DLD1 (cell line): ENCODE measurements around the gene FMO4.
"Not testable (repeated sequence)": the region's sequence is repeated elsewhere in the genome, so short reads cannot be mapped to it uniquely, and the experiment has no call there.

Experiments
- in situ Hi-C: cut with HindIII; loops from 2 replicates; pipeline ENCODE4 v1.10.0; 2017; ENCODE audit warnings: low sequenced_read_pairs

FMO4 gene

DNA sequence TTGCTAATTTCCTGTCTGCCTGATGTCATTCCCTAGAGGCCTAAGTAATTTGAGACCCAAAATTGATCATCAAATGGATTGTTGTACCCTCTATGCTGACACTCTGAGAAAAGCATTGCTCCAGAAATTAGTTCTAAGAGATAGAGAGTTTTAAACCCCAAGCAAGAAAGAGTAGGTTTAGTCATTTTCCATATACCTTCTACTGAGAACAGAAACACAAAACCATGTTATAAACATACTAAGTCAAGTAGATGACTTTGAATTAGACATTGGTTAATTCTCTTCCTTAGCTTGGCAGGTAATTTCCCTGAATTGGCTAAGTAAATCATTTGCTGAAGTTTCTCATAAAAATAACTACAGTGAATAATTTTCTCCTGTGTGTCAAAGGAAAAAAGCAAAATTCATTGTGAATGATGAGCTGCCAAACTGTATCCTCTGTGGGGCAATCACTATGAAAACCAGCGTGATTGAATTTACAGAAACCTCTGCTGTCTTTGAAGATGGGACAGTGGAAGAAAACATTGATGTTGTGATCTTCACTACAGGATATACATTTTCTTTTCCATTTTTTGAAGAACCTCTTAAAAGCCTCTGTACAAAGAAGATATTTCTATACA is 20.1 kb downstream of the FMO4 start:
- in situ Hi-C loops: no loop called here

DNA sequence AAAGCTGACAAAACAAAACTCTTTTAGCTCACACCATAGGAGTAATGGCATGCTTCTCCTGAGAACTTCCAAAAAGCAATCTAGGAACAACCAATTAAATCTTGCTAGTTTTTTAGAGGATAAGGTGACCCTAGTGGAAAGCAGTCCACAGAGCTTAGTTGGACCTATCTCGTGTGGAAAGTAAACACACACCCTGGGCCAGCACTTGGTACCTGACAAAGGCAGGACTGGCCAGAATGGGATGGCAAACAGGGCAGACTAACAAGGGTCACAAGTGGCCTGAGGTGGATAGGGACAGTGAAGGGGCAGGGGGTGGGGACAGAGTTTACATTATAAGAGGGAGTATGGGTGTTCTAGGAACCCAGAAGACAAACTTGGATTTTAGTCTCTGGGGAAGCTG is 22.0 kb downstream of the FMO4 start:
- in situ Hi-C loops: no loop called here

DNA sequence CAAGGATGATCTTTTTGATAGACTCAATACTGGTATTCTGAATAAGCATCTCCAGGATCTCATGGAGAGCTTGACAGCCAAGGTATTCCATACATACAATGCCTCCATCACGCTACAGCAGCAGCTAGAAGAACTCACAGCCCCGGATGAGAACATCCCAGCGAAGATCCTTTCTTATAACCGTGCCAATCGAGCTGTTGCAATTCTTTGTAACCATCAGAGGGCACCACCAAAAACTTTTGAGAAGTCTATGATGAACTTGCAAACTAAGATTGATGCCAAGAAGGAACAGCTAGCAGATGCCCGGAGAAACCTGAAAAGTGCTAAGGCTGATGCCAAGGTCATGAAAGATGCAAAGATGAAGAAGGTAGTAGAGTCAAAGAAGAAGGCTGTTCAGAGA is 25.4 kb downstream of the FMO4 start:
- in situ Hi-C loops: not testable (repeated sequence)

GRCh38 chr1:171343727-171344472 is 29.9 kb downstream of the FMO4 start:
- in situ Hi-C loops: no loop called here

DNA sequence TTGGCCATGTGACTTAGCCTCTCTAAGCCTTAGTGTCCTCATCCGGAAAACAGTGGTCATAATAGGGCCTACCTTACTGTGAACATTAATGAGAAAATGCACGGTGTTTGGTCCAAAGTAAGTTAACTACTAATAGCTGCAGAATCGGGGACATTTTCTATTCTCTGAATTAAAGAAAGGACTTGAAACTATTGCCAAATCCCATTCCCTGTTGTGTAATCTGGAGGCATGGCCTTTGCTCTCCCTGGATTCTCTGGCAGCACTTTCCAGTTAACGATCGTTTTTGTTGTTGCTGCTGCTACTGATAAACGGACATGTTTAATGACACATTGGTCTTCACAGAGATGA is 30.5 kb downstream of the FMO4 start:
- in situ Hi-C loops: no loop called here

DNA sequence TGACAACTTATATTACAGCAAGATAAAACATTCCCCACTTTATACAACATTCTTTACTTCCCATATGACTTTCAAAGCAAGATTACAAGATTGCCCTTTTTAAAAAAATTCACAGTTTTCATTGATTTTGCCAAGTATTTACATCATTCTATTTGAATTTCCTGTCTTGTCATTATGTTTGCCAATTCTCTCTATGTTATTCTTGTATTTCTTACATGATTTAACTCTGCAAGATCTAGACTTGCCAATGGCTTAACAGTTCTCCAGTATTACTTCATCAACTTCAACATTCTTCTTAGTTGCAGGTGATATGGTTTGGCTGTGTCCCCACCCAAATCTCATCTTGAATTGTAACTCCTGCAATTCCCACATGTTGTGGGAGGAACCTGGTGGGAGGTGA is 31.6 kb downstream of the FMO4 start:
- in situ Hi-C loops: no loop called here

DNA sequence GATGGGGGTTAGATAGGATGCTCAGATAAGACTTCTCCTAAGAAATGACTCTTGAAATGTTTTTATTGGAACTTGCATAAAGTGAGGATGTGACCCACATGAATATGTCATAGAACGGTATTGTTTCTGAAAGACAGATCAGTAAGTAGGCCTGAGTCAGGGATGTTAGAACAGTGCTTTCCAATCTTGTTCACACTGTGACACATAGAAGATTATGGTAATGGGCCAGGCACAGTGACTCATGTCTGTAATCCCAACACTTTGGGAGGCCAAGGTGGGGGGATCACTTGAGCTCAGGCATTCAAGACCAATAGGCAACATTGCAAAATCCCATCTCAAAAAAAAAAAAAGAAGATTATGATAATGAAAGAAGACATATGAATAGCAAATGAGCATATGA is 32.9 kb downstream of the FMO4 start:
- in situ Hi-C loops: no loop called here

DNA sequence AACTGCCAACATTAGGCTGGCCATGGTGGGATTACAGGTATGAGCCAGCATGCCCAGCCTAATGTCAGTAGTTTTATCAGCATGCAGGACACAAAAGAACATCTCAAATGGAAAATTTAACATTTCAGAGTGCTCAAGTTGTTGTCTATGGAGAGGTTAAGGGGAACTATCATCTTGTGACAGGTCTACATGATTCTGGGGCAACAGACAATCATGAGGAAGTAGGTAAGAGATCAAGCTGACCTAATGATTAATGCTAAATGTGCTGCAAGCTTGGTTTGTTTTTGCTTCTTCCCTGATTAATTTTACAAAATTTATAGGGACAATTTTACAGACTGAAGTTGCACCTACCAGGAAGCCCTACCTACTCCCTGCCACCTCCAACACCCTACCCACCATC is 36.6 kb downstream of the FMO4 start:
- in situ Hi-C loops: no loop called here

- in situ Hi-C loops: no loop called here
Measured at GRCh38 chr1:171351961-171352360, 38.0 kb downstream of the FMO4 start.

- in situ Hi-C loops: no loop called here
Measured at GRCh38 chr1:171352554-171352953, 38.6 kb downstream of the FMO4 start.

DNA sequence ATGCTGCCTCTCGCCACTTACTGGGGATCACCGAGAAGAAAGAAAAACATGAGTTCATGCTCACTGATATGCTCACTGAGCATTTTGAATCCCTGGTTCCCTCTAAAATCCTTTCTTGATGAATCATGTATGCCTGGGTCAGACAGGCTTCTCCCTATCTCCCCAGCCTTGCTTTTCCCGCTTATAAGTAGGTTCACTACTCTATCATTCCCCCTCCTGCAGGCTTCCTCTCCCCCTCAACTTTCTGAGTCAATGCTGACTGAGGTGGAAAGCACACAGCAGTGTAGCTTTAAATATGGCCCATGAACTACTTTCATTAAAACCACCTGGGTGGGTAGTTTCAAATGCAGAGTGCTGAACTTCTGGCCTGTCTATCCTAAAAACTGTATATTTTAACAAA is 41.7 kb downstream of the FMO4 start:
- in situ Hi-C loops: no loop called here

DNA sequence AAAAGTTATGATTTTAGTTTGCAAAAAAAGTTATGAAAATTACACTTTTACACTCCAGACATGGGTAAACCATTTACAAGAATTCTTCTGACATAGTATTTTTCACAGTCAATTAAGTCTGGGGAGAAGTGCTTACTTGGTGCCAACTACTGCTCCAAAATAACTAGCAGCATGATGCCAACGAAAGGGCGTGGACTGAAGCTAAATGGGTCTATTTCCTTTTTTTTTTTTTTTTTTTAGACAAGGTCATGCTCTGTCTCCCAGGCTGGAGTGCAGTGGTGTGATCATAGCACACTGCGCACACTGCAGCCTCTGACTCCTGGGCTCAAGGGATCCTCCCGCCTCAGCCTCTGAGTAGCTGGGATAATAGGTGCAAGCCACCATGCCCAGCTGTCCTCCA is 43.2 kb downstream of the FMO4 start:
- in situ Hi-C loops: no loop called here

GRCh38 chr1:171359355-171359648 is 45.3 kb downstream of the FMO4 start:
- in situ Hi-C loops: not testable (repeated sequence)

DNA sequence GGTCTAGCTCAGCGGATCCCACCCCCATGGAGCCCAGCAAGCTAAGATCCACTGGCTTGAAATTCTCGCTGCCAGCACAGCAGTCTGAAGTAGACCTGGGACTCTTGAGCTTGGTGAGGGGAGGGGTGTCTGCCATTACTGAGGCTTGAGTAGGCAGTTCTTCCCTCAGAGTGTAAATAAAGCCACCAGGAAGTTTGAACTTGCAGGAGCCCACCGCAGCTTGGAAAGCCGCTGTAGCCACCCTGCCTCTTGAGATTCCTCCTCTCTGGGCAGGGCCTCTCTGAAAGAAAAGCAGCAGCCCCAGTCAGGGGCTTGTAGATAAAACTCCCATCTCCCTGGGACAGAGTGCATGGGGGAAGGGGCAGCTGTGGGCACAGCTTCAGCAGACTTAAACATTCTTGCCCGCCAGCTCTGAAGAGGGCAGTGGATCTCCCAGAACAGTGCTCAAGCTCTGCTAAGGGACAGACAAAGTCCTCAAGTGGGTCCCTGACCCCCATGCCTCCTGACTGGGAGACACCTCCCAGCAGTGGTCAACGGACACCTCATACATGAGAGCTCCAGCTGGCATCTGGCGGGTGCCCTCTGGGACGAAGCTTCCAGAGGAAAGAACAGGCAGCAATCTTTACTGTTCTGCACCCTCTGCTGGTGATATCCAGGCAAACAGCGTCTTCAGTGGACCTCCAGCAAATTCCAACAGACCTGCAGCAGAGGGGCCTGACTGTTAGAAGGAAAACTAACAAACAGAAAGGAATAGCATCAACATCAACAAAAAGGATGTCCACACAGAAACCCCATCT is 45.9 kb downstream of the FMO4 start:
- in situ Hi-C loops: not testable (repeated sequence)

DNA sequence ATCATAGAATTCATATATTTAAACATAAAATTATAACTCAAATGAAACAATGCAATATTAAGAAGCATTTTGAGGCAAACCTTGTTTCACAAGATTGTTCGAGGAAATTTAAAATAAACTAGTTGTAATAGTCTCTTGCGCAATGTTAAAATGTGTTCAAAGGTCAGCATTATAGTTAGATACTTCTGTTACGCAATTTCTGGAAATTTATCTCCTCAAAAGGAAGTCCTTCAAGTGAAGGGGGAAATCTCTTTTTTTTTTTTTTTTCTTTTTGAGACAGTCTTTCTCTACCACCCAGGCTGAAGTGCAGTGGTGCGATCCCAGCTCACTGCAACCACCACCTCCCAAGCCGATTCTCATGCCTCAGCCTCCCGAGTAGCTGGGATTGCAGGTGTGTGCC is 52.1 kb downstream of the FMO4 start:
- in situ Hi-C loops: no loop called here

GRCh38 chr1:171366816-171367215 is 52.8 kb downstream of the FMO4 start:
- in situ Hi-C loops: no loop called here

DNA sequence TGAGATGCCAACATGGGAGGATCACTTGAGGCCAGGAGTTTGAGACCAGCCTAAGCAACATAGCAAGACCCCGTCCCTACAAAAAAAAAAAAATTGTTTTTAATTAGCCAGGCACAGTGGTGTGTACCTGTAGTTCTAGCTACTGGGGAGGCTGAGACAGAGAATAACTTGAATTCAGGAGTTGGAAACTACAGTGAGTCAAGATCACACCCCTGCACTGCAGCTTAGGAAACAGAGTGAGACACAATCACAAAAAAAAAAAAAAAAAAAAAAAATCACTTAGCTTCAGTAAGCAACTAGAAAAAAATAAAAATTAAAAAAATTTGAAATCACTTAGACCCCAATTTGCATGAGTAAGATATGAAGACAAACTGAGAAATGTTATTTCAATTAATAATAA is 53.5 kb downstream of the FMO4 start:
- in situ Hi-C loops: no loop called here

GRCh38 chr1:171372418-171373084 is 58.6 kb downstream of the FMO4 start:
- in situ Hi-C loops: no loop called here

- in situ Hi-C loops: not testable (repeated sequence)
Measured at GRCh38 chr1:171373357-171374122, 59.6 kb downstream of the FMO4 start.

- in situ Hi-C loops: no loop called here
Measured at GRCh38 chr1:171379846-171380245, 65.9 kb downstream of the FMO4 start.

DNA sequence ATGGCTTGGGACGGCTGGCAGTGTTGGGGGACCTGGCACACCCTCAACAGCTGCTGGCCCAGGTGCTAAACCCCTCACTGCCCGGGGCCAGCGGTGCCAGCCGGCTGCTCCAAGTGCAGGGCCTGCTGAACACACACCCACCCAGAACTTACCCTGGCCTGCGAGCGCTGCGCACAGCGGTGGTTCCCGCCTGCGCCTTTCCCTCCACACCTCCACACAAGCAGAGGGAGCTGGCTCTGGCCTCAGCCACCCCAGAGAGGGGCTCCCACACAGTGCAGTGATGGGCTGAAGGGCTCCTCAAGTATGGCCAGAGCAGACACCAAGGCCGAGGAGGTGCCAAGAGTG is 67.9 kb downstream of the FMO4 start:
- in situ Hi-C loops: no loop called here
